Measurements from ENCODE around the gene SYTL3. TPM values are rescaled to one million over a fixed set of nuclear protein-coding genes. Genes with fewer than 3 reads are reported as not detected.

SYTL3 gene
- total RNA-seq, 1 donor from 2014 or later = 8.7 TPM

DNA sequence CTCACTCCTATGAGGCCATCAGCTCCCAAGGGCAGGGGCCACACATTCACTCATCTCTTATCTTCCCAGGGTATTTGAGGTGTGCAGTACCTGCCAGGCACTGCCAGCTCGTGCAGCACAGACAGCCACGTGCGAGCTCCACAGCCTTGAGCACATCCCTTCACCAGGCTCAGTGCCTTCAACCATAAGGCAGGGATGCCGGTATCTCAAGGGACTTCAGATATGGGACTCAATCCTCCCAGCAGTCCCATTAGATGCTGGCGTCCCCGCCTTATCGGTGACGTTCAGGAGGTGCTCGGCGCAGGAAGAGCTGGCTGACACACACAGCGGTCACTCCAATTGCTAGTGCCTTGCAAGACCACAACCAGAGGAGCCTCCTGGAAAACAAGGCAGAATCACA is 122.3 kb downstream of the SYTL3 start:
- Histone ChIP-seq H3K9me3 (no peaks in the 10 kb centered on the region), H3K27ac (no peak overlapping the region), H3K4me1 (peaks cover 9% of the 10 kb centered on the region), H3K4me3 (no peak overlapping the region), H3K36me3 (peaks cover 94% of the 10 kb centered on the region), H3K27me3 (no peaks in the 10 kb centered on the region)
- DNase-seq (no peak), ATAC-seq (no peak)
- TF ChIP-seq, protein P1, sequence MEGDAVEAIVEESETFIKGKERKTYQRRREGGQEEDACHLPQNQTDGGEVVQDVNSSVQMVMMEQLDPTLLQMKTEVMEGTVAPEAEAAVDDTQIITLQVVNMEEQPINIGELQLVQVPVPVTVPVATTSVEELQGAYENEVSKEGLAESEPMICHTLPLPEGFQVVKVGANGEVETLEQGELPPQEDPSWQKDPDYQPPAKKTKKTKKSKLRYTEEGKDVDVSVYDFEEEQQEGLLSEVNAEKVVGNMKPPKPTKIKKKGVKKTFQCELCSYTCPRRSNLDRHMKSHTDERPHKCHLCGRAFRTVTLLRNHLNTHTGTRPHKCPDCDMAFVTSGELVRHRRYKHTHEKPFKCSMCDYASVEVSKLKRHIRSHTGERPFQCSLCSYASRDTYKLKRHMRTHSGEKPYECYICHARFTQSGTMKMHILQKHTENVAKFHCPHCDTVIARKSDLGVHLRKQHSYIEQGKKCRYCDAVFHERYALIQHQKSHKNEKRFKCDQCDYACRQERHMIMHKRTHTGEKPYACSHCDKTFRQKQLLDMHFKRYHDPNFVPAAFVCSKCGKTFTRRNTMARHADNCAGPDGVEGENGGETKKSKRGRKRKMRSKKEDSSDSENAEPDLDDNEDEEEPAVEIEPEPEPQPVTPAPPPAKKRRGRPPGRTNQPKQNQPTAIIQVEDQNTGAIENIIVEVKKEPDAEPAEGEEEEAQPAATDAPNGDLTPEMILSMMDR (IDR thresholded peaks at IDR 0.05) = no peak
- intact Hi-C loops (cut with DNase I) = no loop called here

DNA sequence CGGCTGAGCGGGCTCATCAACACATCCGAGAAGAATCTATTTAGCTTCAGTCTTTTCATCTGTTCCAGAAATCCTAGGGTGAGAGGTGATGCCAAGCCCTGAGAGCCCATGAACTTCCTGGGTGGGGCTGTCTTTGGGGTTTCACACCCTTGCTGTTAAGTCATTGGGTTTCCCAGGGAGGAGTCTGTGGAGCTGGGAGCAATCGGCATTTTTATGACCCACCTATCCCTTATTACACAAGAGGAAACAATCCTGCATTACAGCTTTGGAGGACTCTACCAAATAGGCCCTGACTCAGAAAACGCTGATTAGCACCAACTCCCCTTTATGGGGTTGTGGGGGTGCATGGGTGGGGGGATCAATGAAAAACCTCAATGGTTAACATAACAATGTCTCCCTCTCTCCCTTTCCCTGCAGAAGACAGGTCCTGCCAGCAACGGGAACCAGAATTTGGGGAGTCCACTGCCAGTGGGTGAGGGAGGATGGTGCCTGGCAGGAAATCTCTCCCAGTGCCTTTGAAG is 123.1 kb downstream of the SYTL3 start:
- H3K4me1 ChIP-seq = peaks cover 9% of the 10 kb centered on the region
- intact Hi-C loops (cut with DNase I) = no loop called here
- H3K27ac ChIP-seq = no peak overlapping the region
- H3K27me3 ChIP-seq = no peaks in the 10 kb centered on the region
- peaks cover 94% of the 10 kb centered on the region for H3K36me3 ChIP-seq
- no peak for DNase-seq
- no peaks in the 10 kb centered on the region for H3K9me3 ChIP-seq
- no peak overlapping the region for H3K4me3 ChIP-seq
- peak; percentile 25 for ATAC-seq
- TF ChIP-seq, protein P1 (IDR thresholded peaks at IDR 0.05) = no peak

DNA sequence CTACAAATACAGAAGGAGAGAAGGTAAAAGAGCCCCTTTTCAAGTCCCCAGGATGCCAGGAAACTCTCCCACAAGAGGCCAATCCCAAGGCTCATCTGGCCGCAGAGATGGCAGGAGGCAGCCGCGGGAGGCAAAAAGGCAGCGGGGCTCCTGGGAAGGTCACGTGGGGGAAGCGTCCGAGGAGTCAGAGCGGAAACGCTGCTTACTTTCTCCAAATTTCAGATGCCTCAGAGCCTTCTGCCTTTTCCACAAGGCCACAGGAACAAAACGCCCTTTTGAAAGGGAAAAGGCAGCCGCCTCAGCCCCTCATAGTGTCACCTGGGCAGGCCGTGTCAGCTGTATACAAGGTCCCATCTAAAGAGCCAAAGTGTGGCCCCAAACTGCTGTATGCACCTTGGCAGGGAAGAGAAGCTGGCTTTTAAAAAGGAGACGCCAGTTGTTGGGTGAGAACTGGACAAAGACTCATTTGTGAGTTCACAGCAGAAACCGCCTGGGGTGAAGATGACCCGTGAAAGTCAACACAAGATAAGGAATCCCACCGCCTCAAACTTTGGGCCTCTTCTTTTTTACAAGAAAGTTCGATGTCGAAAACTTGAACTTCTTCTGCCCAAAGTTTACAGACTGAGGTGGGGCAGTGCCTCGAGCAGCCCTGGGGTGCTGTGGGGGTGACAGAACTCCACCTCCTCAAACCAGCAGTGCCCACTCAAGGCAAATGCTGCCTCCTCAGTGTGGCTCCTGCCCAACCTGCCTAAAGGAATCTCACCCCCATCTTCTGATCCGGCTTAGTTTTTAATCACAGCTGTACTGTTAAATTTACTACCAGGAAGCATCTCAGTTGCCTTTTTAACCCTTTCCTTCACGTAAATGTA is 124.0 kb downstream of the SYTL3 start:
- no peak for ATAC-seq
- Histone ChIP-seq H3K27ac (no peak overlapping the region), H3K36me3 (peaks cover 94% of the 10 kb centered on the region), H3K4me1 (peaks cover 9% of the 10 kb centered on the region), H3K9me3 (no peaks in the 10 kb centered on the region), H3K4me3 (no peak overlapping the region), H3K27me3 (no peaks in the 10 kb centered on the region)
- intact Hi-C loops (cut with DNase I) = no loop called here
- DNase-seq = no peak
- TF ChIP-seq, protein P1 (IDR thresholded peaks at IDR 0.05) = no peak

DNA sequence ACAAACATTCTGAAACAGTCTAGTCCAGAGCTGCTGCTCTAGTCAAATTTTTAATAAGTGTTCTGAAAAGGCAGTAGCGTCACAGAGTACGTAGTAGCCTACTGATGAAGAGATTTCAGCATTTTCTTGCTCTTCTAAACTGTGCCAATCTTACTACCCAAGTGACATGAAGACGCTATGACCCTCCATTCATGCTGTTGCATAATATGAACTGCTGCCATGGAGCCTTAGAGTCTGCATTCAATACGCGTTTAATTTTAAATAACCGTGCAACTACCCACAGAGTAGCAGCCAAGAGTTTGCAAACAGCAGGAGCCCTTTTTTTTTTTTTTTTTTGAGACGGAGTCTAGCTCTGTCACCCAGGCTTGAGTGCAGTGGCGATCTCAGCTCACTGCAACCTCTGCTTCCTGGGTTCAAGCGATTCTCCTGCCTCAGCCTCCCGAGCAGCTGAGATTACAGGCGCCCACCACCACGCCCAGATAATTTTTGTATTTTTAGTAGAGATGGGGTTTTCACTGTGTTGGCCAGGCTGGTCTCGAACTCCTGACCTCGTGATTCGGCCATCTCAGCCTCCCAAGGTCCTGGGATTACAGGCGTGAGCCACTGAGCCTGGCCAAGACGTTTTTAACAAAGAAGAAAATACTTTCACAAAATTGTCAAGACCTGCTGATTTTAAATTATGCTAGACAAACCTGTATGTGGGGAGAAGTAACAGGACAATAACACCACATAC is 125.0 kb downstream of the SYTL3 start:
- DNase-seq (no peak), ATAC-seq (no peak)
- Histone ChIP-seq H3K4me3 (no peak overlapping the region), H3K9me3 (no peaks in the 10 kb centered on the region), H3K27ac (no peak overlapping the region), H3K27me3 (no peaks in the 10 kb centered on the region), H3K36me3 (peaks cover 91% of the 10 kb centered on the region), H3K4me1 (peaks cover 9% of the 10 kb centered on the region)
- intact Hi-C loops (cut with DNase I) = no loop called here
- TF ChIP-seq, protein P1 (IDR thresholded peaks at IDR 0.05) = no peak

DNA sequence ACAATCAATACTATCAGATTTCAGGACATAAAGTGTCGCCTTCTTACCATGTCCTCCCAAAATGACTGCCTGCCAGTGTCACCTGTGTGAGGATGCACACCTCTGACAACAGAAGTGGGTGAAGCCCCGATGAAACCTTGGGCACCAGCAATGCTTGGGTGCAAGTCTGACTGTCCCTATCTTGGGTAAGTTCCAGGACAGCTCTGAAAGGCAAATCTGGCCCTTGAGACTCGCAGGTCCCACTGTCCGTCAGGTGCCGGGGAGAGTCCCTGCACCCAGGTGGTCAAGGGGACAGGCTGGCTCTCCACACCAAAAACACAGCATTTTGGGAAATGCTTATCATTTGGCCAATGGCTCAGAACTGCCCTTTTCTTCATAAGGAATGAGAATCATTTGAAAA is 126.0 kb downstream of the SYTL3 start:
- DNase-seq = no peak
- Histone ChIP-seq H3K4me3 (no peak overlapping the region), H3K36me3 (peaks cover 91% of the 10 kb centered on the region), H3K9me3 (no peaks in the 10 kb centered on the region), H3K27me3 (no peaks in the 10 kb centered on the region), H3K4me1 (peaks cover 9% of the 10 kb centered on the region), H3K27ac (no peak overlapping the region)
- no peak for ATAC-seq
- TF ChIP-seq, protein P1 (IDR thresholded peaks at IDR 0.05) = no peak
- intact Hi-C loops (cut with DNase I) = no loop called here
